Breast epithelium (tissue), 3 donors: ENCODE measurements around the gene KIDINS220.

ENCODE experiments used
- CTCF ChIP-seq, 3 donors: fragments of 450-650 bp; IDR thresholded peaks; one replicate each; pipeline ENCODE4 v1.5.1; 2016 to 2017; ENCODE audit warnings: antibody characterized with exemption in 3 of 3, mild to moderate bottlenecking in 3 of 3, moderate library complexity in 3 of 3
- POLR2AphosphoS5 ChIP-seq, 3 donors: sonication (generic); formaldehyde crosslinking; IDR thresholded peaks; one replicate each; pipeline ENCODE4 v1.6.1; 2017; ENCODE audit warnings: antibody characterized with exemption in 3 of 3

GRCh38 chr2:8725838-8726237 lies 111.6 kb downstream of the KIDINS220 start:
- TF ChIP-seq CTCF (IDR thresholded peaks at IDR 0.05): no peak
- no peak for TF ChIP-seq POLR2AphosphoS5 (IDR thresholded peaks at IDR 0.05)
